WTC11 (cell line): ENCODE data around the gene SLC17A9. TPM values are rescaled to one million over a fixed set of nuclear protein-coding genes. Genes with fewer than 3 reads are reported as not detected.

ENCODE experiments used
- ATAC-seq: fragments of 200-7000 bp; cut with Tn5 transposase; 2 replicates; pipeline ENCODE4 v1.10.0; 2021; ENCODE audit warnings: mild to moderate bottlenecking, moderate library complexity
- CTCF ChIA-PET: fragments of 300-600 bp; sonication (Branson Sonifier 250); formaldehyde crosslinking; loops from one replicate; lab custom pipeline; 2021; ENCODE audit warnings: antibody characterized with exemption; lab: Charles Lee
- POLR2A ChIA-PET: fragments of 350-600 bp; sonication (Branson Sonifier 250); formaldehyde crosslinking; loops from one replicate; lab custom pipeline; 2021; ENCODE audit warnings: antibody characterized with exemption; lab: Charles Lee
- DNase-seq: peaks from one replicate; pipeline ENCODE4 v3.0.0; 2021; ENCODE audit warnings: low spot score
- H3K27ac Mint-ChIP-seq: 2 replicates; pipeline ENCODE4 v1.8.0; 2021; ENCODE audit warnings: mixed read lengths
- H3K27me3 Mint-ChIP-seq: 2 replicates; pipeline ENCODE4 v1.8.0; 2021; ENCODE audit warnings: low read depth, mild to moderate bottlenecking, moderate library complexity, mixed read lengths
- H3K36me3 Mint-ChIP-seq: 2 replicates; pipeline ENCODE4 v1.8.0; 2021; ENCODE audit warnings: mixed read lengths
- H3K4me1 Mint-ChIP-seq: 2 replicates; pipeline ENCODE4 v1.8.0; 2022; ENCODE audit warnings: mixed read lengths
- H3K4me3 Mint-ChIP-seq: 2 replicates; pipeline ENCODE4 v1.8.0; 2021; ENCODE audit warnings: mild to moderate bottlenecking, moderate library complexity, mixed read lengths
- H3K9me3 Mint-ChIP-seq: 2 replicates; pipeline ENCODE4 v1.8.0; 2021; ENCODE audit warnings: mixed read lengths
- AR ChIP-seq: fragments of 250-450 bp; sonication (Bioruptor Pico); IDR thresholded peaks from 2 replicates; pipeline ENCODE4 v1.9.0; 2021; ENCODE audit warnings: mild to moderate bottlenecking
- E2F4 ChIP-seq: sonication (generic); formaldehyde crosslinking; IDR thresholded peaks from 2 replicates; pipeline ENCODE4 v1.8.1; 2022; ENCODE audit warnings: low read depth, mild to moderate bottlenecking, moderate library complexity, missing genetic modification reagents, borderline replicate concordance
- ELF4 ChIP-seq: sonication (generic); formaldehyde crosslinking; IDR thresholded peaks from 2 replicates; pipeline ENCODE4 v1.8.1; 2022; ENCODE audit warnings: low read depth, mild to moderate bottlenecking, moderate library complexity, missing genetic modification reagents
- GRHL2 ChIP-seq: fragments of 250-450 bp; sonication (Bioruptor Pico); IDR thresholded peaks from 2 replicates; pipeline ENCODE4 v1.8.0; 2022; ENCODE audit warnings: mild to moderate bottlenecking, moderate library complexity; ENCODE audit not compliant: insufficient replicate concordance, severe bottlenecking
- JAZF1 ChIP-seq: fragments of 250-450 bp; sonication (Bioruptor Pico); IDR thresholded peaks from 2 replicates; pipeline ENCODE4 v1.9.0; 2021; ENCODE audit warnings: moderate library complexity, mild to moderate bottlenecking, inconsistent platforms
- KAT7 ChIP-seq: sonication (generic); formaldehyde crosslinking; IDR thresholded peaks from 2 replicates; pipeline ENCODE4 v1.8.1; 2023; ENCODE audit warnings: missing genetic modification reagents, mild to moderate bottlenecking, borderline replicate concordance
- MLX ChIP-seq: sonication (generic); formaldehyde crosslinking; IDR thresholded peaks from 2 replicates; pipeline ENCODE4 v1.8.1; 2023; ENCODE audit warnings: mild to moderate bottlenecking, missing genetic modification reagents, moderate library complexity
- NFE2L1 ChIP-seq: sonication (generic); formaldehyde crosslinking; IDR thresholded peaks from 2 replicates; pipeline ENCODE4 v1.8.1; 2023; ENCODE audit warnings: missing genetic modification reagents
- NFYB ChIP-seq: sonication (generic); formaldehyde crosslinking; conservative IDR thresholded peaks from 2 replicates; pipeline ENCODE4 v1.8.0; 2022; ENCODE audit warnings: low read depth, missing genetic modification reagents
- NR1H2 ChIP-seq: sonication (generic); formaldehyde crosslinking; IDR thresholded peaks from 2 replicates; pipeline ENCODE4 v1.9.0; 2021; ENCODE audit warnings: mild to moderate bottlenecking, moderate library complexity, missing genetic modification reagents
- NR2C2 ChIP-seq: sonication (generic); formaldehyde crosslinking; IDR thresholded peaks from 2 replicates; pipeline ENCODE4 v1.8.0; 2022; ENCODE audit warnings: mild to moderate bottlenecking, missing genetic modification reagents
- RELA ChIP-seq: sonication (generic); formaldehyde crosslinking; IDR thresholded peaks from 2 replicates; pipeline ENCODE4 v1.8.1; 2022; ENCODE audit warnings: missing genetic modification reagents, mild to moderate bottlenecking, borderline replicate concordance
- RORB ChIP-seq: fragments of 250-450 bp; sonication (Bioruptor Pico); IDR thresholded peaks from 2 replicates; pipeline ENCODE4 v1.9.0; 2021; ENCODE audit warnings: mild to moderate bottlenecking
- SMAD4 ChIP-seq: sonication (generic); formaldehyde crosslinking; IDR thresholded peaks from 2 replicates; pipeline ENCODE4 v1.8.0; 2022; ENCODE audit warnings: mild to moderate bottlenecking, missing genetic modification reagents
- SOX15 ChIP-seq: fragments of 250-450 bp; sonication (Bioruptor Pico); IDR thresholded peaks from 2 replicates; pipeline ENCODE4 v1.9.0; 2021; ENCODE audit warnings: mild to moderate bottlenecking
- SP1 ChIP-seq: sonication (generic); formaldehyde crosslinking; conservative IDR thresholded peaks from 2 replicates; pipeline ENCODE4 v1.8.1; 2022; ENCODE audit warnings: missing genetic modification reagents
- TEAD4 ChIP-seq: sonication (generic); formaldehyde crosslinking; IDR thresholded peaks from 2 replicates; pipeline ENCODE4 v1.8.0; 2022; ENCODE audit warnings: mild to moderate bottlenecking, missing genetic modification reagents
- ZBTB21 ChIP-seq: sonication (generic); formaldehyde crosslinking; IDR thresholded peaks from 2 replicates; pipeline ENCODE4 v1.8.1; 2023; ENCODE audit warnings: mild to moderate bottlenecking, missing genetic modification reagents, borderline replicate concordance
- ZNF121 ChIP-seq: sonication (generic); formaldehyde crosslinking; IDR thresholded peaks from 2 replicates; pipeline ENCODE4 v1.8.0; 2023; ENCODE audit warnings: missing genetic modification reagents
- ZNF396 ChIP-seq: fragments of 250-450 bp; sonication (Bioruptor Pico); IDR thresholded peaks from 2 replicates; pipeline ENCODE4 v1.8.0; 2021; ENCODE audit warnings: mild to moderate bottlenecking, moderate library complexity, borderline replicate concordance
- ZNF425 ChIP-seq: fragments of 250-450 bp; sonication (Bioruptor Pico); conservative IDR thresholded peaks from 2 replicates; pipeline ENCODE4 v1.9.0; 2021; ENCODE audit warnings: mild to moderate bottlenecking
- ZNF532 ChIP-seq: fragments of 250-450 bp; sonication (Bioruptor Pico); IDR thresholded peaks from 2 replicates; pipeline ENCODE4 v1.9.0; 2021; ENCODE audit warnings: mild to moderate bottlenecking, borderline replicate concordance
- ZNF671 ChIP-seq: fragments of 250-450 bp; sonication (Bioruptor Pico); IDR thresholded peaks from 2 replicates; pipeline ENCODE4 v1.8.0; 2021; ENCODE audit warnings: mild to moderate bottlenecking
- total RNA-seq: library from RNA; stranded (reverse); gene quantifications from 3 replicates; pipeline ENCODE4 v1.2.3, GENCODE V29; 2021

SLC17A9 gene
- total RNA-seq, 1 experiment from 2014 or later, result 41.7 TPM

GRCh38 chr20:62967628-62968351, 15.3 kb downstream of the SLC17A9 start:
- ChIA-PET POLR2A (no interaction called here), CTCF (no interaction called here)
- DNase-seq, result no peak
- no peak for TF ChIP-seq MLX (CRISPR knock-in tag)
- no peak for TF ChIP-seq KAT7 (CRISPR knock-in tag)
- no peak for TF ChIP-seq NFYB (CRISPR knock-in tag)
- TF ChIP-seq NR1H2 (CRISPR knock-in tag), result no peak
- TF ChIP-seq SMAD4 (CRISPR knock-in tag), result no peak
- no peak for TF ChIP-seq GRHL2 (CRISPR knock-in tag)
- TF ChIP-seq ZNF121 (CRISPR knock-in tag), result no peak
- TF ChIP-seq ZBTB21 (CRISPR knock-in tag), result no peak
- TF ChIP-seq ZNF396, result no peak
- TF ChIP-seq RORB (CRISPR knock-in tag), result no peak
- TF ChIP-seq NFE2L1, result no peak
- no peak for TF ChIP-seq NR2C2 (CRISPR knock-in tag)
- no peak for TF ChIP-seq ZNF671
- no peak for TF ChIP-seq ZNF532 (CRISPR knock-in tag)
- TF ChIP-seq ELF4 (CRISPR knock-in tag), result no peak
- no peak for TF ChIP-seq RELA (CRISPR knock-in tag)
- Mint-ChIP-seq H3K27me3 (peaks cover 13% of the 10 kb centered on the region), H3K27ac (peak overlapping the region; percentile 56; the same call in 1 of the 2 replicates), H3K9me3 (no peaks in the 10 kb centered on the region), H3K36me3 (no peaks in the 10 kb centered on the region), H3K4me1 (peaks cover 3% of the 10 kb centered on the region; the same call in 1 of the 2 replicates), H3K4me3 (no peak overlapping the region)
- no peak for ATAC-seq

GRCh38 chr20:62968378-62969178, 16.1 kb downstream of the SLC17A9 start:
- H3K9me3 Mint-ChIP-seq, result no peaks in the 10 kb centered on the region
- H3K4me1 Mint-ChIP-seq, result peaks cover 8% of the 10 kb centered on the region
- H3K27ac Mint-ChIP-seq, result no peak overlapping the region
- peaks cover 21% of the 10 kb centered on the region for H3K27me3 Mint-ChIP-seq
- no peak overlapping the region for H3K4me3 Mint-ChIP-seq
- ATAC-seq (no peak), DNase-seq (no peak)
- ChIA-PET CTCF (no interaction called here), POLR2A (no interaction called here)
- no peaks in the 10 kb centered on the region for H3K36me3 Mint-ChIP-seq
- no peak for TF ChIP-seq ZNF425 (CRISPR knock-in tag)
- TF ChIP-seq TEAD4 (CRISPR knock-in tag), result no peak
- TF ChIP-seq E2F4 (CRISPR knock-in tag), result no peak
- no peak for TF ChIP-seq KAT7 (CRISPR knock-in tag)
- TF ChIP-seq JAZF1, result no peak
- no peak for TF ChIP-seq AR
- TF ChIP-seq NR2C2 (CRISPR knock-in tag), result no peak
- no peak for TF ChIP-seq SOX15
- no peak for TF ChIP-seq ZNF121 (CRISPR knock-in tag)
- TF ChIP-seq ZBTB21 (CRISPR knock-in tag), result no peak
- TF ChIP-seq SP1 (CRISPR knock-in tag), result no peak
- no peak for TF ChIP-seq ZNF671
